Endodermal cell (in vitro differentiated cells): Measurements from ENCODE around the gene LRRC3B. TPM values are rescaled to one million over a fixed set of nuclear protein-coding genes. Genes with fewer than 3 reads are reported as not detected.

Experiments
- DNase-seq: peaks from one replicate; pipeline ENCODE4 v3.0.0-alpha.2; 2017
- H3K27ac ChIP-seq: 2 replicates; pipeline ENCODE4 v1.5.1; 2013; ENCODE audit warnings: mild to moderate bottlenecking, low read depth, low read length, moderate library complexity
- H3K27me3 ChIP-seq: 2 replicates; pipeline ENCODE4 v1.6.1; 2013; ENCODE audit warnings: mild to moderate bottlenecking, low read length, moderate library complexity; ENCODE audit not compliant: insufficient read depth, control insufficient read depth, poor library complexity, severe bottlenecking
- H3K36me3 ChIP-seq: 2 replicates; pipeline ENCODE4 v1.7.0; 2013; ENCODE audit warnings: mild to moderate bottlenecking, low read length, moderate library complexity; ENCODE audit not compliant: control insufficient read depth, insufficient read depth
- H3K4me1 ChIP-seq: one replicate; pipeline ENCODE4 v1.7.0; 2013; ENCODE audit warnings: low read length; ENCODE audit not compliant: control insufficient read depth, insufficient read depth
- H3K4me3 ChIP-seq: 2 replicates; pipeline ENCODE4 v1.5.1; 2013; ENCODE audit warnings: mild to moderate bottlenecking, low read length, moderate library complexity
- H3K9ac ChIP-seq: 2 replicates; pipeline ENCODE4 v1.6.1; 2013; ENCODE audit warnings: mild to moderate bottlenecking, low read length, moderate library complexity; ENCODE audit not compliant: poor library complexity, severe bottlenecking; ENCODE audit errors: extremely low read depth
- H3K9me3 ChIP-seq: 2 replicates; pipeline ENCODE4 v1.6.1; 2013; ENCODE audit warnings: mild to moderate bottlenecking, low read length, moderate library complexity; ENCODE audit not compliant: control insufficient read depth
- H3K27ac Mint-ChIP-seq: 2 replicates; pipeline ENCODE4 v1.8.0; 2020; ENCODE audit warnings: mixed read lengths
- H3K27me3 Mint-ChIP-seq: 2 replicates; pipeline ENCODE4 v1.8.0; 2021; ENCODE audit warnings: mild to moderate bottlenecking, mixed read lengths; ENCODE audit not compliant: insufficient read depth
- H3K36me3 Mint-ChIP-seq: 2 replicates; pipeline ENCODE4 v1.8.0; 2020; ENCODE audit warnings: low read depth, mixed read lengths
- H3K4me1 Mint-ChIP-seq: 2 replicates; pipeline ENCODE4 v1.8.0; 2020; ENCODE audit warnings: mixed read lengths
- H3K4me3 Mint-ChIP-seq: 2 replicates; pipeline ENCODE4 v1.8.0; 2020; ENCODE audit warnings: mild to moderate bottlenecking, moderate library complexity, mixed read lengths
- H3K9me3 Mint-ChIP-seq: 2 replicates; pipeline ENCODE4 v1.8.0; 2020; ENCODE audit warnings: mild to moderate bottlenecking, mixed read lengths
- WGBS, 2 experiments: methylation state at CpG; one replicate each; pipeline versions ENCODE4 v1.1.5 to v1.1.7; 2013; ENCODE audit warnings: missing lambda C conversion rate in 2 of 2, mixed read lengths in 1 of 2; ENCODE audit not compliant: insufficient coverage in 1 of 2, insufficient read length in 1 of 2; 5-methylcytosine and 5-hydroxymethylcytosine counted together
- total RNA-seq, 2 donors: library from RNA; stranded (reverse); fragmentation: NEBNext Ultra II Directional in 1 of 2; extraction: Animal tissue kit (Norgen Biotek cat#: 25700) in 1 of 2; gene quantifications; 2 replicates in 1 of 2; 3 replicates in 1 of 2; pipeline ENCODE4 v1.2.1, GENCODE V29; 2021
- TF ChIP-seq, protein P1 (sequence below): fragments of 200-600 bp; sonication (generic); conservative IDR thresholded peaks from 2 replicates; pipeline ENCODE4 v1.5.0; 2021; ENCODE audit warnings: antibody characterized with exemption, mild to moderate bottlenecking

The LRRC3B gene
- total RNA-seq, 2 donors from 2014 or later = 0.26 TPM; not detected in 1

DNA sequence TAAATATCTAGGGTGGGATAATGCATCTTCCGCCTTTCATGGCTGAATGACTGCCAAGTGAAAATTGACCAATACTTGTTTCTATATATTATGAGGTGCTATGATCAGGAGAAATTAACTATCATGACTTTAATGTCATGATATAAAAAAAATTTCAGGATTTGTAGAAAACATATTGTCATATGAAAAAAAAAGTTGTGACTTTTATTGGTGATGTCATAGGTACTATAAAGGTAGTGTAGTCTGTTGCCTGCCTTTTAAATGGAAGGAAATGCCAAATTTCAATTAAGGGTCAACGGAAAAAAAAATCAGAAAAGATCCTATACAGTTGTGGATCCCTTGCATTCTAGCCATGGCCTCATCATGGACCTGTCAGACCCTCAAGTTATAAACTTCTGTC is 15.5 kb downstream of the LRRC3B start:
- no peaks in the 10 kb centered on the region for H3K9me3 ChIP-seq
- no peak overlapping the region for H3K27ac ChIP-seq
- Mint-ChIP-seq H3K27me3 (no peaks in the 10 kb centered on the region), H3K4me3 (no peak overlapping the region), H3K4me1 (no peaks in the 10 kb centered on the region), H3K36me3 (no peaks in the 10 kb centered on the region), H3K9me3 (no peaks in the 10 kb centered on the region), H3K27ac (no peak overlapping the region)
- H3K36me3 ChIP-seq = no peaks in the 10 kb centered on the region
- H3K4me1 ChIP-seq = no peaks in the 10 kb centered on the region
- no peaks in the 10 kb centered on the region for H3K27me3 ChIP-seq
- H3K9ac ChIP-seq = no peak overlapping the region
- H3K4me3 ChIP-seq = no peak overlapping the region
- TF ChIP-seq, protein P1, sequence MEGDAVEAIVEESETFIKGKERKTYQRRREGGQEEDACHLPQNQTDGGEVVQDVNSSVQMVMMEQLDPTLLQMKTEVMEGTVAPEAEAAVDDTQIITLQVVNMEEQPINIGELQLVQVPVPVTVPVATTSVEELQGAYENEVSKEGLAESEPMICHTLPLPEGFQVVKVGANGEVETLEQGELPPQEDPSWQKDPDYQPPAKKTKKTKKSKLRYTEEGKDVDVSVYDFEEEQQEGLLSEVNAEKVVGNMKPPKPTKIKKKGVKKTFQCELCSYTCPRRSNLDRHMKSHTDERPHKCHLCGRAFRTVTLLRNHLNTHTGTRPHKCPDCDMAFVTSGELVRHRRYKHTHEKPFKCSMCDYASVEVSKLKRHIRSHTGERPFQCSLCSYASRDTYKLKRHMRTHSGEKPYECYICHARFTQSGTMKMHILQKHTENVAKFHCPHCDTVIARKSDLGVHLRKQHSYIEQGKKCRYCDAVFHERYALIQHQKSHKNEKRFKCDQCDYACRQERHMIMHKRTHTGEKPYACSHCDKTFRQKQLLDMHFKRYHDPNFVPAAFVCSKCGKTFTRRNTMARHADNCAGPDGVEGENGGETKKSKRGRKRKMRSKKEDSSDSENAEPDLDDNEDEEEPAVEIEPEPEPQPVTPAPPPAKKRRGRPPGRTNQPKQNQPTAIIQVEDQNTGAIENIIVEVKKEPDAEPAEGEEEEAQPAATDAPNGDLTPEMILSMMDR = no peak
- DNase-seq = no peak
- WGBS, 2 experiments = 86 to 100% methylated on average over 1 to 2 of the region's 2 CpGs

DNA sequence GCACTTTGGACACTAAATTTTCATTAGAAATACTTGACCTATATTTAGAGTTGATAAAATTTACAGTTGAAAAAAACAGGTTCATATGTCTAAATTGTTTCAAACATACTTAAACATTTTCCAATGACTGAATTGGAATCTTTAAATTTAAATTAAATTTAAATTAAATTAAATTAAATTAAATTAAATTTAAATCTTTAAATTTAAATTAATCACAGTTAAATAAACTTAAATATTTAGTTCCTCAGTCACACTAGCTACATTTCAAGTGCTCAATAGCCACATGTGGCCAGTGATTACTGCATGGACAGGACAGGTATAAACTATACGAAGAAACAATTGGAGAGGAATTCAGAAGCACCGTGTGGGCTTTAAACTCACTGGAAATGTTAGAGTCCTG is 16.8 kb downstream of the LRRC3B start:
- H3K4me1 ChIP-seq = no peaks in the 10 kb centered on the region
- Mint-ChIP-seq H3K4me1 (no peaks in the 10 kb centered on the region), H3K9me3 (no peaks in the 10 kb centered on the region), H3K27me3 (no peaks in the 10 kb centered on the region), H3K36me3 (no peaks in the 10 kb centered on the region), H3K27ac (no peak overlapping the region), H3K4me3 (no peak overlapping the region)
- H3K36me3 ChIP-seq = no peaks in the 10 kb centered on the region
- DNase-seq = no peak
- H3K9me3 ChIP-seq = no peaks in the 10 kb centered on the region
- H3K4me3 ChIP-seq = no peak overlapping the region
- no peaks in the 10 kb centered on the region for H3K27me3 ChIP-seq
- TF ChIP-seq, protein P1 = no peak
- 86 to 93% methylated on average over 2 of the region's 2 CpGs for WGBS, 2 experiments
- H3K9ac ChIP-seq = no peak overlapping the region
- H3K27ac ChIP-seq = no peak overlapping the region

DNA sequence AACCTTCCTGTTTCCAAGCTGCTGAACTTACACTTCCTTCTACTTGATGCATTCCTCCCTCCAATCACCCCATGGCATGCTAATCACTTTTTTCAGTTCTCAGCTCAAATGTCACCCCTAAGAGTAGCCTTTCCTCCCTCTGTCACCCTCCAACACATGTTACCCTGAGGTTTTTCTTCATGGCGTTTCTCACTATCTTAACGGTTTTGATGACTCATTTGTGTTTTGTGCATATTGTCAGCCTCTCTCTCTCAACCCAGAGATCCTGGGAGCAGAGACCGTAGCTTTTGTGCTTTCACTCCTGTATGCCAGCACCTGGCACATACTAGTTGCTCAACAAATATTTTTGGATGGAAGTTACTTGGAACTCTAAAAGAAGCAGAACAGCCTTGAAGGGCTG is 24.5 kb downstream of the LRRC3B start:
- no peaks in the 10 kb centered on the region for H3K9me3 ChIP-seq
- DNase-seq = no peak
- H3K27ac ChIP-seq = no peak overlapping the region
- Mint-ChIP-seq H3K4me3 (no peak overlapping the region), H3K36me3 (no peaks in the 10 kb centered on the region), H3K27me3 (no peaks in the 10 kb centered on the region), H3K4me1 (no peaks in the 10 kb centered on the region), H3K9me3 (no peaks in the 10 kb centered on the region), H3K27ac (no peak overlapping the region)
- TF ChIP-seq, protein P1 = no peak
- no peaks in the 10 kb centered on the region for H3K27me3 ChIP-seq
- no peaks in the 10 kb centered on the region for H3K4me1 ChIP-seq
- no peak overlapping the region for H3K4me3 ChIP-seq
- no peaks in the 10 kb centered on the region for H3K36me3 ChIP-seq
- WGBS, 2 experiments = 92 to 100% methylated on average over 3 of the region's 3 CpGs
- no peak overlapping the region for H3K9ac ChIP-seq
